BJ (cell line): ENCODE results near the gene PIK3R1. TPM values are rescaled to one million over a fixed set of nuclear protein-coding genes. Genes with fewer than 3 reads are reported as not detected.

Experiments
- CTCF ChIA-PET: fragments of 350-600 bp; formaldehyde crosslinking; extraction: SDS; loops from one replicate; lab custom pipeline; 2021; ENCODE audit warnings: antibody characterized with exemption, inconsistent platforms; lab: Yijun Ruan, JAX
- POLR2A ChIA-PET: fragments of 300-600 bp; sonication (Branson Sonifier 250); formaldehyde crosslinking; extraction: SDS; loops from one replicate; lab custom pipeline; 2021; ENCODE audit warnings: antibody characterized with exemption; lab: Charles Lee
- DNase-seq: peaks from one replicate; pipeline ENCODE4 v3.0.0-alpha.2; 2011; ENCODE audit warnings: low read depth
- H3K27me3 ChIP-seq: 2 replicates; pipeline ENCODE4 v1.6.0; 2011; ENCODE audit warnings: low read length; ENCODE audit not compliant: control insufficient read depth, insufficient read depth
- H3K36me3 ChIP-seq: 2 replicates; pipeline ENCODE4 v1.5.1; 2011; ENCODE audit warnings: low read length; ENCODE audit not compliant: control insufficient read depth, insufficient read depth
- H3K4me3 ChIP-seq: 2 replicates; pipeline ENCODE4 v1.5.1; 2011; ENCODE audit warnings: low read depth, mild to moderate bottlenecking, control low read depth, low read length
- polyA plus RNA-seq: library from polyadenylated mRNA; depleted of rRNA; stranded (reverse); fragments of >200 nt; gene quantifications from 2 replicates; pipeline ENCODE4 v1.2.3, GENCODE V29; 2011
- TF ChIP-seq, protein P1 (sequence below): IDR thresholded peaks from 2 replicates; pipeline ENCODE4 v1.5.1; 2011; ENCODE audit warnings: low read depth, mild to moderate bottlenecking, control low read depth, inconsistent platforms, low read length, moderate library complexity; ENCODE audit not compliant: insufficient read depth

PIK3R1 gene
- polyA plus RNA-seq, 1 experiment = 11.8 TPM

DNA sequence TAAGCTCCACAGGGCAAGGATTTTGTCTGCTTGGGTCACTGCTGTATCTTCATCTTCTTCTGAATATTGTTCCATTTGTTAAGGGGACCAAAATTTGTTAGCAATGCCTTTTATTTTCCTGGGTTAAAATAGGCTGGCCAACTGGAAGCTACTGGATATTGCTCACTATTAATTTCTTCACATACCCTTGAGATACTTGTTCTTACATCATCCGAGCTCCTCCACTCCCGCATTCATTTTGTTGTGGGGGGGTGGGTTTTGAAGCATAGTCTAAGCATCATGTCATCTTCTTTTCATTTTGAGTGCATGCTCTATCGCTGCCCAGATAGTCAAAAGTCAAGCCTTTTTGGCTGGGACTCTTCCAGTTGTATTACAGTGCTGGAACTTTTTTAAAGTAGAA, 42.5 kb upstream of the PIK3R1 start:
- no peak overlapping the region for H3K4me3 ChIP-seq
- no peak for DNase-seq
- CTCF ChIA-PET = interaction anchor here (0.9 kb wide), 1 partner anchor 10 kb away, joined by 4 read pairs; no protein-coding TSS in a partner anchor

DNA sequence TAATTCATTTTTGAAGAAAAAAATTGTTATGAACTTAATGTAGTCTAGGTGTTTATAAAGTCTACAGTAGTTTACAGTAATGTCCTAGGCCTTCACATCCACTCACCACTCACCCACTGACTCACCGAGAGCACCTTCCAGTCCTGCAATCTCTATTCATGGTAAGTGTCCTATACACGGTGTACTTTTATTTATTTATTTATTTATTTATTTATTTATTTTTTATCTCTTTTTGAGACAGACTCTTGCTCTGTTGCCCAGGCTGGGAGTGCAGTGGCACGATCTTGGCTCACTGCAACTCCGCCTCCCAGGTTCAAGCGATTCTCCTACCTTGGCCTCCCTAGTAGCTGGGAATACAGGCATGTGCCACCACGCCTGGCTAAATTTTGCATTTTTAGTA, 39.3 kb upstream of the PIK3R1 start:
- DNase-seq = no peak
- TF ChIP-seq, protein P1, sequence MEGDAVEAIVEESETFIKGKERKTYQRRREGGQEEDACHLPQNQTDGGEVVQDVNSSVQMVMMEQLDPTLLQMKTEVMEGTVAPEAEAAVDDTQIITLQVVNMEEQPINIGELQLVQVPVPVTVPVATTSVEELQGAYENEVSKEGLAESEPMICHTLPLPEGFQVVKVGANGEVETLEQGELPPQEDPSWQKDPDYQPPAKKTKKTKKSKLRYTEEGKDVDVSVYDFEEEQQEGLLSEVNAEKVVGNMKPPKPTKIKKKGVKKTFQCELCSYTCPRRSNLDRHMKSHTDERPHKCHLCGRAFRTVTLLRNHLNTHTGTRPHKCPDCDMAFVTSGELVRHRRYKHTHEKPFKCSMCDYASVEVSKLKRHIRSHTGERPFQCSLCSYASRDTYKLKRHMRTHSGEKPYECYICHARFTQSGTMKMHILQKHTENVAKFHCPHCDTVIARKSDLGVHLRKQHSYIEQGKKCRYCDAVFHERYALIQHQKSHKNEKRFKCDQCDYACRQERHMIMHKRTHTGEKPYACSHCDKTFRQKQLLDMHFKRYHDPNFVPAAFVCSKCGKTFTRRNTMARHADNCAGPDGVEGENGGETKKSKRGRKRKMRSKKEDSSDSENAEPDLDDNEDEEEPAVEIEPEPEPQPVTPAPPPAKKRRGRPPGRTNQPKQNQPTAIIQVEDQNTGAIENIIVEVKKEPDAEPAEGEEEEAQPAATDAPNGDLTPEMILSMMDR = no peak
- Histone ChIP-seq H3K27me3 (no peaks in the 10 kb centered on the region), H3K36me3 (no peaks in the 10 kb centered on the region), H3K4me3 (no peak overlapping the region)
- ChIA-PET CTCF (no interaction called here), POLR2A (interaction anchor here (0.5 kb wide), 1 partner anchor 1139 kb away, joined by 3 read pairs; no protein-coding TSS in a partner anchor)

More for the DNA sequence above, 42.5 kb upstream of the PIK3R1 start:
- no peaks in the 10 kb centered on the region for H3K36me3 ChIP-seq
- TF ChIP-seq, protein P1 = no peak
- no peaks in the 10 kb centered on the region for H3K27me3 ChIP-seq
- POLR2A ChIA-PET = no interaction called here

GRCh38 chr5:68176802-68177479, 38.6 kb upstream of the PIK3R1 start:
- H3K4me3 ChIP-seq = no peak overlapping the region
- H3K27me3 ChIP-seq = no peaks in the 10 kb centered on the region
- no peaks in the 10 kb centered on the region for H3K36me3 ChIP-seq
- no peak for DNase-seq
- POLR2A ChIA-PET = interaction anchor here (0.5 kb wide), 1 partner anchor 1139 kb away, joined by 3 read pairs; no protein-coding TSS in a partner anchor
- TF ChIP-seq, protein P1 = no peak
- CTCF ChIA-PET = no interaction called here

DNA sequence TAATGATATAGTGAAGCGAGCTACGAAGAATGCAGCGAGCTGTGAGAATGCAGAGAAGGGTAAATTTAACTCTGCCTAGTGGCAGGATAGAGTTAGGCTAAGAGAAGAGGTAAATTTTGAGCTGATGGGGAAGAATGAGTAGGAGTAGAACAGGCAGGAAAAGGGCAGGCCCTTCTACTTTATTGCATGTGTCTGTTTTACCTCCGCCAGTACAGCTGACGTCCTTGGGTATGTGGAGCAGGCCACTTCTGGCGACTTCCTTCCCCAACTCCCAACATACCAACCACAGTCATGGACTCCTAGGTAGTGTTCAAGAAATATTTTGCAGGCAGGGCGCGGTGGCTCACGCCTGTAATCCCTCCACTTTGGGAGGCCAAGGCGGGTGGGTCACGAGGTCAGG, 37.9 kb upstream of the PIK3R1 start:
- DNase-seq = no peak
- no peaks in the 10 kb centered on the region for H3K27me3 ChIP-seq
- CTCF ChIA-PET = no interaction called here
- no peak overlapping the region for H3K4me3 ChIP-seq
- TF ChIP-seq, protein P1 = no peak
- POLR2A ChIA-PET = no interaction called here
- H3K36me3 ChIP-seq = no peaks in the 10 kb centered on the region

DNA sequence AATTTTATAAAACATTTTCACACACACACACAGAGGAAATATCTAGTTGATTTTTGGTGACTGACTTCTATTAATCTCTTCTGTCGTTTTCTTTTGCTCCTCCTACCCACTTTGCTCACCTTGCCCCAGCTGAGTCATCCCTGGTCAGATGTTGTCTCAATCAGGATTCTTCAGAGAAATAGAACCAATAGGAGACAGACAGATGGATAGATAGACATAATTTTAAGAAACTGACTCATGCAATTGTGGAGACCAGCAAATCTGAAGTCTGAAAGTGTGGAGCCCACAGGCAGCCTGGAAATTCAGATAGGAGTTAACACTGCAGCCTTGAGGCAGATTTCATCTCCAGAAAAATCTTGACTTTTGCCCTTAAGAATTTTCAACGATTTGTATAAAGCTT, 37.0 kb upstream of the PIK3R1 start:
- TF ChIP-seq, protein P1 = no peak
- POLR2A ChIA-PET = interaction anchor here (0.6 kb wide), 1 partner anchor 15 kb away, joined by 3 read pairs; no protein-coding TSS in a partner anchor

More for the DNA sequence above, 37.0 kb upstream of the PIK3R1 start:
- CTCF ChIA-PET = no interaction called here
- H3K36me3 ChIP-seq = no peaks in the 10 kb centered on the region
- no peak for DNase-seq
- no peaks in the 10 kb centered on the region for H3K27me3 ChIP-seq
- no peak overlapping the region for H3K4me3 ChIP-seq
